GM18909 (cell line): Measurements from ENCODE around the gene RBM23.

Experiments used
- ATAC-seq: cut with Tn5 transposase; IDR thresholded peaks from one replicate; pipeline ENCODE4 v1.9.1; 2021; ENCODE audit warnings: mild to moderate bottlenecking; ENCODE audit not compliant: unreplicated experiment, poor library complexity

RBM23 gene

DNA sequence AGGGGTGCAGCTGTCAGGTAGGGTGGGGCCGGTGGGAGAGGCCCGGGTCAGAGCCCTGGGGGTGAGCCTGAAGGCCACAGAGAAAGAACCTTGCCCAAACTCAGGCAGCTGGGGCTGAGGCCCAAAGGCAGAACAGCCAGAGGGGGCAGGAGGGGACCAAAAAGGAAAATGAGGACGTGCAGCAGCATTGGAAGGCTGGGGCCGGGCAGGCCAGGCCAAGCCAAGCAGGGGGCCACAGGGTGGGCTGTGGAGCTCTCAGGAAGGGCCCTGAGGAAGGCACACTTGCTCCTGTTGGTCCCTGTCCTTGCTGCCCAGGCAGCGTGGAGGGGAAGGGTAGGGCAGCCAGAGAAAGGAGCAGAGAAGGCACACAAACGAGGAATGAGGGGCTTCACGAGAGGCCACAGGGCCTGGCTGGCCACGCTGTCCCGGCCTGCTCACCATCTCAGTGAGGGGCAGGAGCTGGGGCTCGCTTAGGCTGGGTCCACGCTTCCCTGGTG lies 72.1 kb downstream of the RBM23 start:
- ATAC-seq: no peak

DNA sequence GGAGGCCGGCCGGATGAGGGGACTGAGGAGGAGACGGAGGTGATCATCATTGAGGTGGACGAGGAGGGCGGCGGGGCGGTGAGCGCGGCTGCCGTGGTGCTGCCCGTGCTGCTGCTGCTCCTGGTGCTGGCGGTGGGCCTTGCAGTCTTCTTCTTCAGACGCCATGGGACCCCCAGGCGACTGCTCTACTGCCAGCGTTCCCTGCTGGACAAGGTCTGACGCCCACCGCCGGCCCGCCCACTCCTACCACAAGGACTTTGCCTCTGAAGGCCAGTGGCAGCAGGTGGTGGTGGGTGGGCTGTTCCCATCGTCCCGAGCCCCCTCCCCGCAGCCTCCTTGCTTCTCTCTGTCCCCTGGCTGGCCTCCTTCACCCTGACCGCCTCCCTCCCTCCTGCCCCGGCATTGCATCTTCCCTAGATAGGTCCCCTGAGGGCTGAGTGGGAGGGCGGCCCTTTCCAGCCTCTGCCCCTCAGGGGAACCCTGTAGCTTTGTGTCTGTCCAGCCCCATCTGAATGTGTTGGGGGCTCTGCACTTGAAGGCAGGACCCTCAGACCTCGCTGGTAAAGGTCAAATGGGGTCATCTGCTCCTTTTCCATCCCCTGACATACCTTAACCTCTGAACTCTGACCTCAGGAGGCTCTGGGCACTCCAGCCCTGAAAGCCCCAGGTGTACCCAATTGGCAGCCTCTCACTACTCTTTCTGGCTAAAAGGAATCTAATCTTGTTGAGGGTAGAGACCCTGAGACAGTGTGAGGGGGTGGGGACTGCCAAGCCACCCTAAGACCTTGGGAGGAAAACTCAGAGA lies 72.9 kb downstream of the RBM23 start:
- no peak for ATAC-seq

DNA sequence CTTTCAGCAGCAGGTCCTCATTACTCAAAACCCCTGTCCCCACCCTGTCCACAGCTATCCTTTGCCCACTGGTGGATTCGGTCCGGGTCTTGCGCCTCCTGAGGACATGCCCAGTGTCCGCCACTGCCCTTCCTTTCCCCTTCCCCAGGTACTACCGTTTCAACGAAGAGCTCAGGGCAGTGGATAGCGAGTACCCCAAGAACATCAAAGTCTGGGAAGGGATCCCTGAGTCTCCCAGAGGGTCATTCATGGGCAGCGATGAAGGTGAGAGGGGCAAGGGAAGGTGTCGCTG lies 73.9 kb downstream of the RBM23 start:
- no peak for ATAC-seq

DNA sequence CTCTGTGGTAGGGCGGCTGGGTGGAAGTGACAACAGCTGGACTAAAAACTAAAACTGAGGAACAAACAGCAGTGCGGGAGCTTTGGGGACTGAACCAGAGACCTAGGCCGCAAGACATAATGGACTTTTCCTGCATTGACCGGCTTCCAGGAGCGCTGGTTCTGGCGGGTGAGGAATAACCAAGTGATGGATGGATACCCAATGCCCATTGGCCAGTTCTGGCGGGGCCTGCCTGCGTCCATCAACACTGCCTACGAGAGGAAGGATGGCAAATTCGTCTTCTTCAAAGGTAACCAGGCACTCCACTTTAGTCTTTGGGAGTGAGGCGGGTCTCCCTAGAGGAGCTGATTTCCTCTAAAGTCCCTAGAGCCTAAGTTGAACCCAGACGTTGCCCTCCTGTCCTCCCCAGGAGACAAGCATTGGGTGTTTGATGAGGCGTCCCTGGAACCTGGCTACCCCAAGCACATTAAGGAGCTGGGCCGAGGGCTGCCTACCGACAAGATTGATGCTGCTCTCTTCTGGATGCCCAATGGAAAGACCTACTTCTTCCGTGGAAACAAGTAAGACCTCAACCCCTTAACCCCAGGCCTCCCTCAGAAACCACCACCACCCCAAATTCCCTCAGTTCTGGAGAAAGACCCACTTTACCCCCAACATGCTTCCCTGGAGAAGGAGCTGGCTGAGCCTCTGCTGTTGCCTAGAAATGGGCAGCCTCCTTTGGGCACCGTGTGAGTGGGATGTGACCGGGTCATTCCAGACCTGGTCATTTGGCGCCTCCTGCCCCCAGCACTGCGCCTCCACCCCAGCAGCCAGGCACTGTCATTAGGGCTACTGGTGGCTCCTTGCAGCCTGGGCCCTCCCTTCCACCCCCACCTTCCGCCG lies 74.5 kb downstream of the RBM23 start:
- no peak for ATAC-seq
